GM23338 (cell line): ENCODE measurements around the gene WIPI1. TPM values are rescaled to one million over a fixed set of nuclear protein-coding genes. Genes with fewer than 3 reads are reported as not detected.

ENCODE experiments used
- ATAC-seq: fragments of 200-7000 bp; cut with Tn5 transposase; 3 replicates; pipeline ENCODE4 v1.9.1; 2020
- DNase-seq: peaks from one replicate; pipeline ENCODE4 v3.0.0-alpha.2; 2015; ENCODE audit warnings: low spot score
- H2AFZ ChIP-seq: fragments of 200-600 bp; sonication (generic); 2 replicates; pipeline ENCODE4 v1.8.0; 2016; ENCODE audit warnings: antibody characterized with exemption, mild to moderate bottlenecking, moderate library complexity
- H3F3A ChIP-seq: fragments of 200-600 bp; sonication (generic); replicated peaks from 2 replicates; pipeline ENCODE4 v1.8.0; 2017; ENCODE audit warnings: antibody characterized with exemption, mixed run types, low read depth
- H3K27ac ChIP-seq: fragments of 200-600 bp; sonication (generic); 2 replicates; pipeline ENCODE4 v1.6.1; 2016; ENCODE audit warnings: low read depth
- H3K27me3 ChIP-seq: fragments of 200-600 bp; sonication (generic); 2 replicates; pipeline ENCODE4 v1.8.0; 2016; ENCODE audit warnings: mild to moderate bottlenecking, mixed run types, moderate library complexity; ENCODE audit not compliant: insufficient read depth
- H3K36me3 ChIP-seq: fragments of 200-600 bp; sonication (generic); 2 replicates; pipeline ENCODE4 v1.8.0; 2016; ENCODE audit warnings: mild to moderate bottlenecking; ENCODE audit not compliant: insufficient read depth
- H3K4me1 ChIP-seq: fragments of 200-600 bp; sonication (generic); 2 replicates; pipeline ENCODE4 v1.8.0; 2016; ENCODE audit warnings: mild to moderate bottlenecking, moderate library complexity; ENCODE audit not compliant: insufficient read depth
- H3K4me2 ChIP-seq: fragments of 200-600 bp; sonication (generic); 2 replicates; pipeline ENCODE4 v1.7.1; 2017; ENCODE audit warnings: mixed run types
- H3K4me3 ChIP-seq: fragments of 200-600 bp; sonication (generic); 2 replicates; pipeline ENCODE4 v1.6.1; 2016; ENCODE audit warnings: mixed run types
- H3K79me2 ChIP-seq: fragments of 200-600 bp; sonication (generic); replicated peaks from 2 replicates; pipeline ENCODE4 v1.8.0; 2017; ENCODE audit warnings: mild to moderate bottlenecking; ENCODE audit not compliant: insufficient read depth
- H3K9me2 ChIP-seq: fragments of 200-600 bp; sonication (generic); 2 replicates; pipeline ENCODE4 v1.8.0; 2017; ENCODE audit not compliant: insufficient read depth
- H4K20me1 ChIP-seq: fragments of 200-600 bp; sonication (generic); replicated peaks from 2 replicates; pipeline ENCODE4 v1.8.0; 2017; ENCODE audit warnings: mild to moderate bottlenecking; ENCODE audit not compliant: insufficient read depth
- H3K27ac Mint-ChIP-seq: 2 replicates; pipeline ENCODE4 v1.8.0; 2020; ENCODE audit warnings: inconsistent platforms, mild to moderate bottlenecking, moderate library complexity, mixed read lengths
- H3K27me3 Mint-ChIP-seq: 3 replicates; pipeline ENCODE4 v1.8.0; 2022; ENCODE audit warnings: low read depth, mild to moderate bottlenecking, moderate library complexity, mixed read lengths, inconsistent platforms; ENCODE audit not compliant: insufficient read depth, poor library complexity
- H3K36me3 Mint-ChIP-seq: 3 replicates; pipeline ENCODE4 v1.8.0; 2021; ENCODE audit warnings: low read depth, mild to moderate bottlenecking, inconsistent platforms, moderate library complexity, mixed read lengths
- H3K4me1 Mint-ChIP-seq: 3 replicates; pipeline ENCODE4 v1.8.0; 2020; ENCODE audit warnings: mild to moderate bottlenecking, inconsistent platforms, mixed read lengths
- H3K4me3 Mint-ChIP-seq: 3 replicates; pipeline ENCODE4 v1.8.0; 2021; ENCODE audit warnings: moderate library complexity, mild to moderate bottlenecking, inconsistent platforms, mixed read lengths
- H3K9me3 Mint-ChIP-seq: 3 replicates; pipeline ENCODE4 v1.8.0; 2020; ENCODE audit warnings: moderate library complexity, mild to moderate bottlenecking, inconsistent platforms, mixed read lengths
- CREB1 ChIP-seq: fragments of 250-450 bp; sonication (Bioruptor Pico); IDR thresholded peaks from 2 replicates; pipeline ENCODE4 v1.5.0; 2020; ENCODE audit warnings: low read depth, mild to moderate bottlenecking, moderate library complexity
- CTCF ChIP-seq, 2 experiments: fragments of 200-600 bp in 1 of 2; sonication (generic) in 1 of 2; conservative IDR thresholded peaks; 2 replicates each; pipeline versions ENCODE4 v1.5.1 to v1.6.1; 2016 to 2017; ENCODE audit warnings: antibody characterized with exemption in 2 of 2, low read depth in 2 of 2, mild to moderate bottlenecking in 2 of 2, moderate library complexity in 1 of 2
- ETS1 ChIP-seq: IDR thresholded peaks from 2 replicates; pipeline ENCODE4 v1.6.1; 2016; ENCODE audit warnings: antibody characterized with exemption
- EZH2 ChIP-seq: fragments of 200-600 bp; sonication (generic); IDR thresholded peaks from one replicate; pipeline ENCODE4 v1.8.0; 2017; ENCODE audit warnings: antibody characterized with exemption, mild to moderate bottlenecking, low read depth; ENCODE audit not compliant: unreplicated experiment
- EZH2phosphoT487 ChIP-seq: fragments of 200-600 bp; sonication (generic); IDR thresholded peaks from one replicate; pipeline ENCODE4 v1.8.1; 2018; ENCODE audit warnings: antibody characterized with exemption; ENCODE audit not compliant: unreplicated experiment
- JUNB ChIP-seq: IDR thresholded peaks from one replicate; pipeline ENCODE4 v1.6.1; 2016; ENCODE audit warnings: antibody characterized with exemption; ENCODE audit not compliant: unreplicated experiment
- NANOG ChIP-seq: IDR thresholded peaks from 2 replicates; pipeline ENCODE4 v1.6.1; 2016; ENCODE audit warnings: antibody characterized with exemption, borderline replicate concordance
- POLR2AphosphoS5 ChIP-seq: IDR thresholded peaks from 2 replicates; pipeline ENCODE4 v1.6.1; 2016; ENCODE audit warnings: antibody characterized with exemption, low read depth
- REST ChIP-seq: IDR thresholded peaks from one replicate; pipeline ENCODE4 v1.6.1; 2018; ENCODE audit warnings: antibody characterized with exemption; ENCODE audit not compliant: unreplicated experiment
- STAT1 ChIP-seq: IDR thresholded peaks from one replicate; pipeline ENCODE4 v1.6.1; 2016; ENCODE audit warnings: antibody characterized with exemption; ENCODE audit not compliant: unreplicated experiment
- ZNF114 ChIP-seq: fragments of 250-450 bp; sonication (Bioruptor Pico); IDR thresholded peaks from 2 replicates; pipeline ENCODE4 v1.5.0; 2020; ENCODE audit warnings: mild to moderate bottlenecking, moderate library complexity
- ZNF331 ChIP-seq: fragments of 250-450 bp; sonication (Bioruptor Pico); IDR thresholded peaks from 2 replicates; pipeline ENCODE4 v1.5.0; 2020; ENCODE audit warnings: low read depth, mild to moderate bottlenecking, moderate library complexity
- polyA plus RNA-seq: library from polyadenylated mRNA; unstranded; fragments of >200 nt; fragmentation: Nextera tagmentation; extraction: Ambion mirVana; gene quantifications from 2 replicates; pipeline ENCODE4 v1.2.1, GENCODE V29; 2016
- total RNA-seq: library from RNA; depleted of rRNA; stranded (reverse); fragments of >200 nt; shearing (Covaris generic); gene quantifications from 2 replicates; pipeline ENCODE4 v1.2.3, GENCODE V29; 2014

The WIPI1 gene
- total and polyA plus RNA-seq, 2 experiments from 2014 or later, result 24.1 to 29.3 TPM

DNA sequence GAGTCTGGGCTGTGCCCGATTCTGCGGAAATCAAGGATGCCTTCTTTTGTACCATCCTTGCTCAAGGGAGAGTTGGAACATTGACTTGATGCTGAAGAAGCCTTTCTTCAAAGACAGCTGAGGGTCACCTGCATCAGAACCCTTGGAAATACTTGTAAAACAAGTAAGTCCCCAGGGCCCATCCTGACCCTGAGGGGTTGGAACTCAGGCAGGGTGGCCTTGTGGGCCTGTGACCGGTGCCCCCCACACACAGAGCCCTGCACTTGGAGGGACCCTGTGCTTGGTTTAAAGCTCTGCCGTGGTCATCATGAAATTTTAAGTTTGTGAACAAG lies 56.9 kb downstream of the WIPI1 start:
- Histone ChIP-seq H3K27ac (no peak overlapping the region), H2AFZ (no peak overlapping the region), H3K27me3 (no peaks in the 10 kb centered on the region), H3K4me1 (no peaks in the 10 kb centered on the region), H3K79me2 (no peaks in the 10 kb centered on the region), H3F3A (no peaks in the 10 kb centered on the region; the same call in 1 of the 2 replicates), H3K9me2 (no peaks in the 10 kb centered on the region), H3K4me3 (no peak overlapping the region), H4K20me1 (no peaks in the 10 kb centered on the region), H3K4me2 (no peak overlapping the region), H3K36me3 (no peaks in the 10 kb centered on the region)
- peaks cover 12% of the 10 kb centered on the region for H3K27me3 Mint-ChIP-seq
- no peak overlapping the region for H3K4me3 Mint-ChIP-seq
- H3K36me3 Mint-ChIP-seq, result no peaks in the 10 kb centered on the region; the same call in 2 of the 3 replicates
- ATAC-seq (no peak), DNase-seq (no peak)
- H3K27ac Mint-ChIP-seq, result no peak overlapping the region
- TF ChIP-seq ZNF331 (no peak), EZH2phosphoT487 (no peak), NANOG (no peak)
- H3K9me3 Mint-ChIP-seq, result peaks cover 7% of the 10 kb centered on the region; the same call in 1 of the 3 replicates
- H3K4me1 Mint-ChIP-seq, result peaks cover 24% of the 10 kb centered on the region

DNA sequence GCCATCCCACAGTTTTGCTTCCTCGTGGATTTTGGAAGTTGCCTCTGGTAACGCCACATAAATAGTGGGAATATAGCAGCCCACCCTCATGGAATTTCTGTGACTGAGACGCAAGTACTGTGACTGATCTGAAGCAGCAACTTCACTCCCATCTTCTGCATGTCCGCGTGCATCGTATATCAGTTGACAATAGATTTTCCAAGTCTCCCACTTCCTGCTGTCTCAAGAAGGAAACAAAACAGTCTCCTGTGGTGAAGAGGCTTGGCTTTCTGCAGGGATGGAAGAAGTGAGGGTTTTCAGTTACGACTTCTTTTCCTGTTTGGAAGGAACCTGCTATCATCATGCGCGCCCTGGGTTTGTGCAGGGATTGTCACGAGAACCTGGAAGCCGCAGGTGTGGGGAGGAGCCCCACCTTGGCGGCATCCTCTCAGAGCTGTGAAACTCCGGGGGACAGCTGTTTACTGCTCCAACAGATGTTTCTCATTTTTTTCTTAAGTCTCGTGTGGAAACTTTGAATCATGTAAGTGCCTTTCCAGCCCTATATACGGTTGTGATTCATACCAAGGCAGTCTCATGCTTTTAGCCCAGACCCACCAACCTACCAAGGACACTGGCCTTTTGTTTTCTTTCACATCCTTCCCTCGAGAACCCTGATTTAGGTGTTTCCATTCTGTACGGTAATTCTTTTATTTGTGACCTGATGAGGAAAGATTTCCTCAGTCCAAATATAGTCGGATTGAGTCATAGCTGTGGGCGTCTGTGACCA lies 57.5 kb downstream of the WIPI1 start:
- H3K9me2 ChIP-seq, result no peaks in the 10 kb centered on the region
- no peak overlapping the region for H3K4me2 ChIP-seq
- Mint-ChIP-seq H3K4me3 (no peak overlapping the region), H3K27me3 (peaks cover 12% of the 10 kb centered on the region), H3K36me3 (peaks cover 2% of the 10 kb centered on the region; the same call in 2 of the 3 replicates), H3K27ac (no peak overlapping the region), H3K9me3 (peaks cover 8% of the 10 kb centered on the region; the same call in 2 of the 3 replicates), H3K4me1 (peaks cover 24% of the 10 kb centered on the region)
- H3K27me3 ChIP-seq, result no peaks in the 10 kb centered on the region
- no peak overlapping the region; the same call in 1 of the 2 replicates for H3K27ac ChIP-seq
- no peak overlapping the region for H2AFZ ChIP-seq
- DNase-seq (no peak), ATAC-seq (no peak; the same call in 2 of the 3 replicates)
- TF ChIP-seq REST (no peak), JUNB (no peak), ETS1 (no peak), EZH2 (no peak), EZH2phosphoT487 (no peak), STAT1 (no peak), POLR2AphosphoS5 (no peak), CREB1 (CRISPR knock-in tag) (no peak), ZNF331 (no peak), CTCF (conservative IDR thresholded peaks at IDR 0.05; ENCODE audit: low read depth in 2 of 2) (no peak), ZNF114 (CRISPR knock-in tag) (no peak)
- no peaks in the 10 kb centered on the region for H4K20me1 ChIP-seq
- H3F3A ChIP-seq, result no peaks in the 10 kb centered on the region; the same call in 1 of the 2 replicates
- H3K36me3 ChIP-seq, result no peaks in the 10 kb centered on the region
- H3K79me2 ChIP-seq, result no peaks in the 10 kb centered on the region
- no peaks in the 10 kb centered on the region for H3K4me1 ChIP-seq
- no peak overlapping the region for H3K4me3 ChIP-seq
